GM21515 (cell line): ENCODE data around the gene RFT1.

ENCODE experiments used
- ATAC-seq: cut with Tn5 transposase; IDR thresholded peaks from one replicate; pipeline ENCODE4 v1.9.1; 2021; ENCODE audit not compliant: unreplicated experiment

RFT1 gene

DNA sequence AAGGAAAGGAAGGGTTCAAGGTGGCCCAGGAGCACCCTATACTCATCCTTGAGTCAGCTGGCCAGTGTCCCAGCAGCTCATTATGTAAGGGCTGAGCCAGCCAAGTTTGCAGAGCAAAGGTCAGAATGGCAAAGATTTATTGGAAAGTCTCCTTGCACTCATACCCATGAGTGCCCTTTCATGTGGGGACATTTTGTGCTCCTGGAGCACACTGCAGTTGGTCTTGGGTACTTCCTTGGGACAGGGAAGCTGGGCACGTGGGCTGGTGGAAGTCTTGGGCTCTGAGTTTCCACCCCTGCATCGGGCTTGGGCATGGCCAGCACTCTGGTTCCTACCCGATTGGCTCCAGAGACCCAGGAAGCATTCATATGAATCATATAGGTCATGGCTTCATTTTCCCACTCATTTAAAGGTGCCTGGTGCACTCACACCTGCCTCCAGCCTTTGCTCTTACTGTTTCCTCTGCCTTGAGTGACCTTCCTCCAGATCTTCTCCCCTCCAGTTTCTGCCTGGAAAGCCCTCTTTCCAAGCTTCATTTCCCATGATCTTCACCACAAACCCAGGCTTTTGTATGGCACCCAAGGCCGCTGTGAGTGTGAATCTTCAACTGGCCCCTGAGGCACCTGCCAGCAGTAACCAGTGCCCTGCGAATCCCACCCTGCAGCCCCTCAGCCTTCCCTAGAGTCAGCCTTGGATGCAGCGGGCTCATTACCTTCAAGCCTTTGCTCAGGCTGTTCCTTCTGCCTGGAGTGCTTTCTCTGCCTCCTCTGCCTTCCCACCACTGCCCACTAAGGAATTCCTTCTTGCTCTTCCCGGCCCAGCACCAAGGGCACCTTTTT is 20.2 kb upstream of the RFT1 start:
- ATAC-seq: no peak

DNA sequence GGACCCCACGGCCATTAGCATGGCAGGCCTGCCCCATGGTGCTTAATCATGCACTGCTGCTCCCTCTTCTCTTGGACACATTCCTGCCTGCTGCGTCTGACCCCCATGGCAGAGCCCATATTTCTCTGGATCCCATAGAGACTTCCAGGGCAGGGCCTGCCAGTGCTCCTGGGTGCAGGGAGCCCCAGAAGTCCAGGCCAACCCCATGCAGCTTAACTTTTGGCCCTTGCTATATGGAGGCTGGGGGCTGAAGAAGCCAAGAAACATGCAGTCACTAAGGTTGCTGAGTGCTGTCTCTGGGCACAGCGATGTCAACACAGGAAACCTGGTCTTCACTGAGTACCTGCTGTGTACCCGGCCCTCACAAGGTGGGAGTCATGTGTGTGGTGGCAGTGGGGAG is 19.5 kb upstream of the RFT1 start:
- no peak for ATAC-seq

DNA sequence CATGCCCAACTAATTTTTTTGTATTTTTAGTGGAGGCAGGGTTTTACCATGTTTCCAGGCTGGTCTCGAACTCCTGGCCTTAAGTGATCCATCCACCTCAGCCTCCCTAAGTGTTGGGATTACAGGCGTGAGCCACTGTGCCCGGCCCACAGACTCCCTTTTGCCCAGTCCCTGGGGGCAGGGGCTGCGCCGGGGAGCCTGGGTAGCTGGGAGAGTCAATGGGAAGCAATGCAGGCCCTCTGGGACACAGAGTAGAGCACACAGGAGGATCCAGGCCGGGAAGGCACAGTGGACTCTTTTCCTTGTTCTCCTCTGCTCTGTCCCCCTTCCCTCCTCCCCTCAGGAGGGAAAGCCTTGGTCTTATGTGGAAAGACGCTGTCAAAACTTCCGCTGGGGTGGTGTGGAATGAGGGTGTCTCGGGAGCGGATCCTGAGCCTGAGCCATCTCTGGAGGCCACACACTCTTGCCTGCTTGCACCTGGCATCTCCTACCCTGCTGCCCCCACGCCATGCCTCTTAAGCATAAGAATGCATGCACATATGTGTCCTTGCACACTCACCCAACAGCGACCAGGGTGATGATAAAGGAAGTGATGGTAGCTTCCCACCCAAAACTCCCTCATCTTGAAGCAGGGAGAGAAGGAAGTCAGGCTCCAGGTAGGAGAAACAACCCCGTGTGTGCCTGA is 18.9 kb upstream of the RFT1 start:
- ATAC-seq: no peak

DNA sequence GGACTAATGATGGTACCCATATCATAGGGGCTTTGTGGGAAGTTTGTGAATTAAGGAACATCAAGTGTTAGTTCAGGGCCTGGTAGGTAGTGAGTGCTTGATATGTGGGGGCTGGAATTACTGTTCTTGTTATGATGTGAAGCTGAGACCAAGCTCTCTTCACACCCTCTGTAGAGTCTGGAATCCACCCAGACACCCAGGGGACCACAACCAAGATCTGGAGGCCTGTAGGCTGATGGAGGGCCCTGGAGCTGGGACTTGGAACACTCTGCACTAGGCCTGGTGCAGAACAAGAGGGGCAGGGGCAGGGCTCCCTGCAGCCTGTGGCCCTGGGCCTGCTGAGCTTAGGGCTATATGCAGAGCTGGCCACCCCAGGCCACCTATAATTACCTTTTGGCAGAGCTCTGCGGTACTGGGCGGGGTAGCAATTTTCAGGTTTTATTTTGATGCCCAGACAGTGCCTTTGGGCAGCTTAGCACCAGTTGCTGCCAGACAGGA is 17.7 kb upstream of the RFT1 start:
- ATAC-seq: no peak

DNA sequence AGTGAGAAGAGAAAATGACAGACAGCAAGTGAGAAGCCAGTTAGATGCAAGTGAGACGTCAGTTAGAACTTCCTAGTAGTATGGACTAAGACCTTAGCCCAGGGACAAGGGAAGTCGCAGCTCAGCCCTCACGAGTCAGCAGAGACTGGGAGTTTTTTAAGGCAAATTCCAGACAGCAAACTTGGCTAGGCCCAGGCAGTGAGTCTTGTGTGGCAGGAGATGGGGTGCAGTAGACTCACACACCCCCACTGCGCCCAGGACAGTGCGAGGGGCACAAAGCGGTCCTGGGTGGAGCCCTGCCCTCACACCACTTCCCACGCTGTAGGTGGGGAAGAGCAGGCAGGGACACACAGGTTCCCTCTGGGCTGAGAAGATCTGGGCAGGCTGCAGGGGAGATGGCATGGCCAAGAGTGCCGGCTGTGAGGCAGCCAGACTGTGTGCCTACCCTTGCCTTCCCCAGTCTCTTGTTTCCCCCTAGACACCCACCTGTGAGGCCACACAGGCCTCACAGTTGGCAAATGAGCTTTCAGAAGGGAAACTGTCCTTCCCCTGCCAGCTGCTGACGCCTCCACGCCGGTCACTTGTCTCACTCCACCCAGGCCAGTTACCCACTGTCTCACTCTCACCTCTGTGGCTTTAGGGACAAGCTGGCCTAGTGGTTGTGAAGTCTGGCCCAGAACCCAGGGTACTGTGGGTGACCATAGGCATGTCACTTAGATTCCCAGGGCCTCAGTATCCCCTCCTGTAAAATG is 17.1 kb upstream of the RFT1 start:
- no peak for ATAC-seq

DNA sequence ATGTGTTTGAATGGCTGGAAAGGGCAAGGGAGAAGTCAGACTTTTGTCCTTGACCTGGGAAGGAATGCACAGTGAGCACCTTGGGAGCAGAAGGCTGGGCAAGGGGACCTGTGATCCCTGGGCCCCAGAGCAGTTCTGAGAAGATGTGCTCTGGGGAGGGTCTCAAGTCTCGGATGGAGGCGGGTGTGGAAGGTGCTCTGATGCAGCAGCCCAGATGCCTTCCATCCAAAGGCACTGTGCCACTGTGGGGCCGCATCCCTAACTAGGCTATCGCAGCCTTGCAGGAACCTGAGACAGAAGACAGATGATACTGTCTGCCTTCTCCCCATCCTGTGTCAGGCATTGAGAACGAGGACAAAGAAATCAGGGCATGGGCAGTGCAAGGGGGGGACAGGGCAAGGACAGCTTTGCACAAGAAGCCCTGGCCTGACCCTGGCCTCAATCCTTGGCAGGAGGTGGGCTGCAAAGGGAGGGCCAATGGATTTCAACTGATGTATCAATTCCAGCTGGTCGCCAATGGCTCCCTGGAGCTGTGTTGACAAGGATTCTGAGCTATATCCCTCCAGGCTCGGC is 16.2 kb upstream of the RFT1 start:
- ATAC-seq: no peak

DNA sequence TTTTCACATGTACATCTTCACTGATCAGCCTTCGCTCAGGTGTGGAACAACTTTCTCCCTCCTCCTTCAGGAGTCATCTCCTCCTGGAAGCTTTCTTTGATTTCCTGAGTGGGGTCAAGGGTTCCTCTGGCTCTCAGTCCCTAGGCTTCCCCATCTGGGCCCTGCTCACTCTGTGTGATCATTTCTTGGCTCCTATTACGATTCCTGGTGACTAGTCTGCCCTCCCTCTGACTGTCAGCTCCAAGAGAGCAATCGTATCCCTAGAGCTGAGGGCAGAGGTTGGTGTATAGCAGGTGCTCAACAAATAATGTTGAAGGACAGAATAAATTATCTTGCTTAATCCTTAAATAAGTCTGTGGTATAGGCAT is 15.5 kb upstream of the RFT1 start:
- no peak for ATAC-seq

DNA sequence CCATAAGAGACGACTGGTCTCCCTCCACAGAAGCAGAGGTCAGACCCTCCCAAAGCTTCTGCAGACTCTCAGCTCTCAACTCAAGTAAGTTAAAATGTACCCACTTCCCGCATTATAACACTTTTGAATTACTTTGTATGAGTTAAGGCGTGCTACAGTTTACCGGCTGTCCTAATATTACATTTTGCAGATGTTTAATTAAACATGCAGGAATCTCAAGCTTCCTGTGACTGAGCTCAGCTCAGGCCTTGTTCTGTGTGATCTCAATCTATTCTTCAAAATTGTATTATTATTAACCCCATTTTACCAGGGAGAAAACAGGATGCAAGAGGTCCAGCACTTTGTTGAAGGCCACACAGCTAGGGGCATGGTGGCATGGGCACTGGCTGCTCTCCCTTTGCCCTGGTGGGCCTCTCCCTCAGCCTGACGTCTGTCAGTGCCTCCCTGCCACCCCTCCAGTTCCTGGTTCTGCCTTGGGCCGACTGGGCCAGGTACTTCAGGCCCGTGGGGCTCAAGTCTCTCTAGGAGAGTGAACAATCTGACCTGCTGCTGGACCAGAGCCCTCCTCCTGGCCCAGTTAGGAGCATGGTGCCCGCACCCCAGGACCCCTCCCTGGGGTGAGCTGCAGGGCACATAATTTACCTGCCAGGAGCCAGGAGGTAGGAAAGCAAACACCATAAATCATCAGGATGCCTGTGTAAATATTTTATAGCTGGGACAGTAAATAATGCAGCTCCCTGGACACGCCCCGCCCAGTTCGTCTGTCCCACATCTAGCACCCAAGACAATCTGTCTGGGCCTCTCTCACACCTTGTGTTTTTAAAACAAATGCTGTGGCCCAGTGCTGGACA is 14.9 kb upstream of the RFT1 start:
- no peak for ATAC-seq

DNA sequence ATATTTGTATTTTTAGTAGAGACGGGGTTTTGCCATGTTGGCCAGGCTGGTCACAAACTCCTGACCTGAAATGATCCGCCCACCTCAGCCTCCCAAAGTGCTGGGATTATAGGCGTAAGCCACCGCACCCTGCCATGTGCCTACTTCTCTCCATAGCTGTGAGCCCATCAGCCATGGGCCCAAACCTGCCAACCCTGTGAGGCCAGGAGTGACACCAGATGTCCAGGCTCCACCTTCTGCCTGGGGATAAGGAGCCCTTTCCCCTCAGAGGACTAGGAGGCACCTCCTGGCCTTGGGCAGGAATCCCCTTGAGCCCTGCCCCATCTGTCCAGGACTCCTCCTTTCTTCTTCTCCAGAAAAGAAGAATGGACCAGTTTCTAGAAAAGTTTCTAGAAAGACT is 14.2 kb upstream of the RFT1 start:
- no peak for ATAC-seq

DNA sequence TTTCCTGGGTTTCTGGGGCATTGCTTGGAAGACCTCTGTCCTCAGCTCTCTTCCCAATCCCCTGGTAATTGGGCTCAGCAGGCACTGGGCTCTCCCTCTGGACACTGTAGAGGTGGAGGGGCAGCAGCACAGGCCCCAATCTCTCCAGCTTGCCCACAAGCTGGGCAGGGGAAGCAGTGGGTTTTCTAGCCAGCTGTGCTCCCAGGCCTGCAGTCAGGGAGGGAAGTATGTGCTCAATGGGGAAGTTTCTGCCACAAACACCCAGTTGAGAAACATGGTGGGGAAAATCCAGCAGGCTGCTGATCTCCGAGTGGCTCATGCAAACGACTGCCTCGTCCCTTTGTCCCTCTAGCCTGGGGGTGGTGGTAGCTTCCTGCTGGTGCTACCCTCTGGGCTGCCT is 12.8 kb upstream of the RFT1 start:
- ATAC-seq: no peak

DNA sequence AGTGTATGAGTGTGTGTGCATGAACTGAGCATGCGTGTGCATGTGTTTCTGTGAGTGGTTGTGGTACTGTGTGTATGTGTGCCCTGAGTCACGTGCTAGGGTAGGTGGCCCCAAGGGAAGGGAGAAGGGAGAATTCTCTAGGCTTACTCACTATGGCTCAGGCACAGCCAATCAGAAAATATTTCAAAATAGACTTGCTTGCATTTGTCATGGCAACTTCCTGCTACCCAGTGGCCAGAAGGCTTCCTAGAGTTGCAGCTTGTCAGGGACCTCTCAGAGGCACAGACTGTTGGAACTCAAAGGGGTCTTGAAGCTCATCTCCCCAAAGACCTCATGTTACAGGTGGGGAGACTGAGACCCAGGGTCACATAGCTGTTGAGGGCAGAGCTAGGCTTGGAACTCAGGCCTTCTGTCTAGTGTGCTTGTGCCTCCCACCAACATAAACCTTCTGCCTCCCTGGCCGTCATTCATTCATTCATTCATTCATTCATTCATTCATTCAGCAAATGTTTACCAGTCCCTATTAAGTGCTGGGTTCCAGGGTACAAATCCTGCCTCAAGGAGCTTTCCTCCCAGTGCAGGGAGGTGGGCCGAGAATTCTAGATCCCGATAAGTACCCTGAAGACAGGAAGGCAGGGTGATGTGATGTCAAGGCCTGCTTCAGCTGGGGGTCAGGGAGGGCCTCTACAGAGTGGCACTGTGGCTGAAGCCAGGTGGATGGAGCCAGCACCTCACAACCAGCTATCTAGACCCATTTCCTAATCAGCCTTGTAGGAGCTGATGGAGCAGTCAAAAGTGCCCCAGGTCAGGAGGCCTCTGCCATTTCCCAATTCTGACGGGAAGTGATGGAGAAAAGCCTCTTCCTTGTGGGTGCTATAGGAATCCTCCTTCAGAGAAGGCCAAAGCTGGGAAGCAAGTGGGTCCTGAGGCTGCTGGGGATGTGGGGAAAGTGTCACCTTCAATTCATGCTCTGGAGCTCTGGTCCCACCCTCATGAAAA is 10.9 kb upstream of the RFT1 start:
- ATAC-seq: no peak

DNA sequence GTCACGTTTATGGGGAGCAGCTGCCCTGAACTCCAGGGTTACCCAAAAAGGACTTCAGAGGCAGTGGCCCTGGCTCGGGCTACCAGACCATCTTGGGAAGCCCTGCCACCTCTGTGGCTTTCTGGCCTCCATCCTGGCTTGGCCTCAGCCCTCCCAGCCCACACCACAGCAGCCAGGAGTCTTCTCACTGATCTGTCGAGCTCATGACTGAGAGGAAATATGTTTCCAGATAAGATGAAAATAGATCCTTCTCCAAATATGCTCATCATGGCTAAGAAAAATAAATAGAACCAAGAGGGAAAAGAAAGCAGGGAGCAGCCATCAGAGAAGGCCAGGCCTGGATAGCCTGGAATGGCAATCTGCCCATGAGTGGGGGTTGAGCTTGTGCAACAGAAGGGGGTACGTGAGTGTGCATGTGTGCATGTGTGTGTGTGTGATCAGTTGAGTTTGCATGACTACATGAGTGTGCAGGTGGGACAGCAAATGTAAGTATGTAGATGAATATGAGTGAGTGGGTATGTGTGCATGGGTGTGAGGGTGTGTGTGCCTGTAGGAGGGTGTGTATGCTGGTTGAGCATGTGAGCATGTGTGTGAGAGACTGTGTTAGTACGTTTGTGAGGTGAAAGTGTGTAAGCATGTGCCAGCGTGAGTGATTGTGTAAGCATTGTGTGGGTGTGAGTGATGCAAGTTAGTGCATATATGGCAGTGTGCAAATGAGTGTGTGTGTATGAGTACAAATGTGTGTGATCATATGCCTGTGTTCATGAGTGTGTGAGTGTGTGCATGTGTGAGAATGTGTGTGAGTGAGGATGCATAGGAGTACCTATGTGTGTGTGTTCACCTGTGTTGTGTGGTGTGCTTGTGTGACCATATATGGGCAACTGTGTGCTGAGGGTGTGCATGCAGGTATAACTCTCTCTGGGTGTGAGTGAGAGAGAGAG is 9.9 kb upstream of the RFT1 start:
- ATAC-seq: no peak

DNA sequence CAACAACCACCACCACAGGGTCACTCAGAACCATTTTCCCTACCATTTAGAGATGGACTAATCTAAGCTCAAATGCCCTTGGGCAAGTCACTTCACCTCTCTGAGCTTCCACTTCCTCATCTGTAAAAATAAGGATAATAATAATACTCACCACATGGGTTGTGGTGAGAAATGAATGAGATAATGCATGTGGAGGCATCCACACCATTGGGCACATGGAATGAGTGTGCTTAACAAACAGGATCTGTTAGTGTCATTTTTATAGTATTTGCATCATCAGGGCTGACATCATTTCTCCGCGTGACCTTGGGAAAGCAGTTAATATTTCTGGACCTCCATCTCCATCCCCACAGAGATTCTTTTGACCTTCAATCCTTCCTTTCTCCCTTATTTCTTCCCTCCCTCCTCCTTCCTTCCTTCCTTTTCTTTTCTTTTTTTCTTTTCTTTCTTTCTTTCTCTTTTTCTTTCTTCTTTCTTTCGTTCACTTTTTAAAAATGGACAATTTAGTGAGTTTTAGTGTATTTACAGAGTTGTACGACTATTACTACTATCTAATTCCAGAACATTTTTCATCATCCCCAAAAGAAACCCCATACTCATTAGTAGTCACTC is 7.7 kb upstream of the RFT1 start:
- ATAC-seq: no peak

DNA sequence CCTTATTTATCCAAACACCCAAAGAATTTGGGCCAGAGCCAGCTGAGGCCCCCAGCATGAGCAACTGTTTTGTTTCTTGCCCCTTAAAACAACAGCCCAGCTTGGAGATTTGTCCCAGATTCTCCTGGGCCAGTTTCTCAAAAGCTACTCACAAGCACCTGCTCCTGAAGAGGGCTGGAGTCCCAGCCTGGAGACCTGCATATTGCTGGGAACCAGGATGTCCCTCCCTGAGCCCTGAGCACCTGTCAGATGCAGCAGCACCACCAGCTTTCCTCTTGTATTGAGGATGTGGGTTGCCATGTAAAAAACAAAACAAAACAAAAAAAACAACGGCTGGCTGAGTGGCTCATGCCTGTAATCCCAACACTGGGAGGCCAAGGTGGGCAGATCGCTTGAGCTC is 7.0 kb upstream of the RFT1 start:
- ATAC-seq: no peak

DNA sequence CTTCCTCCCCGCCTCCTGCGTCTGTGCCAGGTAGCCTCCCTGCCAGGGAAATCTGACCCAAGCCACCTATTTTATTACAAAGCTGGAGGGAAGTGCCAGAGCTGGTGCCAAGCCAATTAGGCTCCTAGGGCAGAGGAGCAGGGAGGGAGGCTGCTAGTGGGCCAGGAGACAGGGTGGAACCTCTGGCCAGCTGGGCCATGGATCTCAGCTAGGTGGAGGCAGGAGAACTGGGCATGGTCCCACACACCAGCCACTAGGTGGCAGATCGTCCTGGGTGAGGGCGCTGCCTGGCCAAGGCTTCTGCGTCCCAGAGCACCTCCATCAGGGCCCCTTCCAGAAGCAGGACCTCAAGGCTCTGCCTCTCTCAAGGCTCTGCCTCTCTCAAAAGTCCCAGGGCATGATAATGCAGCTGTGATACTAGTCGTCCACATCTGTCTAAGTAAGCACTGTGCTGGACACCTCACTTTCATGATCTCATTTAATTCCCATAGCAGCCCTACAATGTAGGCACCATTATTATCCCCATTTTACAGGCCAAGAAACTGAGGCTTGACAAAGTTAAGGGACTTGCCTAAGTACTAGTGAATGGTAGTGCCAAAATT is 4.5 kb upstream of the RFT1 start:
- ATAC-seq: peak; percentile 50

DNA sequence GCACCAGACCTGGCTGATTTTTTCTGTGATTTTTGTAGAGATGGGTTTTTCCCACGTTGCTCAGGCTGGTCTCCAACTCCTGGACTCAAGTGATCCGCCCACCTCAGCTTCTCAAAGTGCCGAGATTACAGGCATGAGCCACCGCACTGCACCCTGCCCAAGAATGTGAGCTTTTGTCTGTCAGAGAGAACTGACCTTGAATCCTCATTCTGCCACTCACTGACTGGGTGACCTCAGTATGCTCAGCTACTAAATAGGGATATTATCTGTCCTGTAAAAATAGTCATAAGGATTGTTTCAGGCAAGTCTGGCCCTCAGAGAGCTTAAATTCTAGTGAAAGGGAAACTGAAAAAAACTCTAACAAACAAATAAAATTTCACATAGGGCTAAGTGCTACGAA is 2.1 kb upstream of the RFT1 start:
- ATAC-seq: no peak

DNA sequence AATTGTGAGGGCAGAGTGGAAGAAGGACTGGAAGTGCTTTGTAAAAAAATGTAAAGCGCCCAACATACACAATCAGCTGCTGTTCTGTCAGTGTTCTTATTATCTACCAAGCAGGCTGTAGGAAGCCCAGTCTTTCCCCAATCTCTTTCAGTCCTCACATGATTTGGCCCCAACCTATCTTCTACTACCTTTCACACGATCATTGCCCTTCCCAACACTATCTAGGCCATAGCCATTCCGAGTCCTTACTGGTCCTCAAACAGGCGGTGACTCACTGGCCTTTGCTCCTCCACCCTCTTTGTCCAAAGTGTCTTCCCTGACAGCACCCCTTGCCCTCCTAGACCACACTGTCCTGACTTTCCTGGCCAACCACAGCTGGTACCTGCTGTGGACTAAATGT is 861 bp upstream of the RFT1 start:
- no peak for ATAC-seq
